ENCODE results near the gene DNM3. TPM values are rescaled to one million over a fixed set of nuclear protein-coding genes. Genes with fewer than 3 reads are reported as not detected.

The DNM3 gene
- total and polyA plus RNA-seq, 2 of the 8 experiments (the other 6 are each of a cell fraction or from before 2014, with no cell fraction given), result 2.0 to 8.5 TPM

DNA sequence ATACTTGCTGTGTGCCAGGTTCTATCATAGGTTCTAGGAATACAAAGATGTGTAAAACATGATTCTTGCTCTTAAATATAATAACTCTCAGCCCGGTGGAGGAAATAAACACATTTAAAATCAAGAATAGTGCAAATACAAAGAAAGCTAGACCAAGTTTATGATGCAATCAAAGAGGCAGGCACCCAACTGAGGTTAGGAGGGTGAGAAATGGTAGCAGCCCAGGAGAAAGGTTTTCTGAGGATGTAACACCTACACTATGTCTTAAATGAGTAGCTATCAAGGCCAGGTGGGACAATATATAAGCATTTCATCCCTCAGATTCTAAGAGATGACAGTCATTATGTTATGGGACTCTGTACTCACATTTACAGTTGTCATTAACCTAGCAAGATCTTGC lies 612.3 kb downstream of the DNM3 start:
- no peak overlapping the region for H2BK20ac ChIP-seq (ENCODE audit: low read length)
- no peaks in the 10 kb centered on the region for H3K9me3 ChIP-seq (ENCODE audit: insufficient read depth in 2 of 2, low read depth in 1 of 2, low read length in 1 of 2)
- H3K4me3 ChIP-seq (ENCODE audit: extremely low read depth in 1 of 4, insufficient read depth in 2 of 4, low read depth in 3 of 4, low read length in 4 of 4), result no peak overlapping the region
- H2BK120ac ChIP-seq (replicated peaks; ENCODE audit: low read depth, low read length), result no peak overlapping the region
- no peak overlapping the region for H3K23ac ChIP-seq (ENCODE audit: insufficient read length)
- no peak overlapping the region for H2BK5ac ChIP-seq (ENCODE audit: low read depth, low read length)
- H3K18ac ChIP-seq (ENCODE audit: extremely low read depth, low read length), result no peak overlapping the region
- ChIA-PET CTCF (ENCODE audit: partially characterized antibody) (interaction anchor here (1.1 to 5.2 kb wide), 6 partner anchors 9 to 274 kb away, joined by 3 to 39 read pairs (median 4); partner anchors contain the start of gene PIGC), POLR2A (ENCODE audit: partially characterized antibody) (no interaction called here)
- H3K27me3 ChIP-seq (replicated peaks in 1 of 4; ENCODE audit: control insufficient read depth in 3 of 4, extremely low read depth in 1 of 4, insufficient read depth in 3 of 4, low read length in 3 of 4), result peaks cover 0 to 2% (median 0%) of the 10 kb centered on the region in 4 experiments; a peak in 1 of 7 replicates
- TF ChIP-seq CEBPB (IDR thresholded peaks at IDR 0.05; ENCODE audit: low read depth, low read length), result no peak
- no peak for TF ChIP-seq EGR1 (IDR thresholded peaks at IDR 0.05; ENCODE audit: borderline replicate concordance, low read depth, low read length)
- TF ChIP-seq SIN3A (conservative IDR thresholded peaks at IDR 0.05 in 1 of 2, IDR thresholded peaks at IDR 0.05 in 1 of 2; ENCODE audit: low read depth in 1 of 2, low read length in 2 of 2), result no peak
- TF ChIP-seq MAFK (IDR thresholded peaks at IDR 0.05; ENCODE audit: low read depth, low read length), result no peak
- TF ChIP-seq CHD2 (IDR thresholded peaks at IDR 0.05; ENCODE audit: low read length), result no peak
- TF ChIP-seq SP4 (IDR thresholded peaks at IDR 0.05; ENCODE audit: low read length), result no peak
- TF ChIP-seq POLR2A (IDR thresholded peaks at IDR 0.05; ENCODE audit: control extremely low read depth in 1 of 2, low read depth in 2 of 2, low read length in 2 of 2), result no peak
- TF ChIP-seq RBBP5 (IDR thresholded peaks at IDR 0.05; ENCODE audit: borderline replicate concordance, low read depth, low read length), result no peak
- TF ChIP-seq RAD21 (IDR thresholded peaks at IDR 0.05 in 1 of 2, conservative IDR thresholded peaks at IDR 0.05 in 1 of 2; ENCODE audit: low read depth in 2 of 2, low read length in 2 of 2), result no peak
- no peak overlapping the region for H3K4ac ChIP-seq (replicated peaks; ENCODE audit: insufficient read length, low read depth, low read length)
- H2BK12ac ChIP-seq (ENCODE audit: low read depth, low read length), result no peak overlapping the region
- H4K8ac ChIP-seq (ENCODE audit: extremely low read depth, insufficient read depth, low read length), result no peak overlapping the region
- no peak overlapping the region for H3K14ac ChIP-seq (ENCODE audit: insufficient read length)
- DNase-seq (ENCODE audit: low read depth in 1 of 2, low spot score in 2 of 2) (no peak), FAIRE-seq (no peak)
- H3K4me2 ChIP-seq (ENCODE audit: insufficient read depth in 1 of 2, low read depth in 2 of 2, low read length in 2 of 2), result no peak overlapping the region
- WGBS, 2 experiments (ENCODE audit: extremely low coverage in 1 of 2, insufficient coverage in 1 of 2, insufficient read length in 1 of 2, insufficient replicate concordance in 2 of 2, low coverage in 1 of 2, low lambda C conversion rate in 2 of 2, missing lambda C conversion rate in 1 of 2), result 96% methylated on average over 1 of the region's 1 CpG; no CpG with 5 or more reads in 1 of the 2 experiments
- H3K4me1 ChIP-seq (replicated peaks in 1 of 4; ENCODE audit: control insufficient read depth in 3 of 4, insufficient read depth in 4 of 4, low read length in 3 of 4), result no peaks in the 10 kb centered on the region
- H3K23me2 ChIP-seq (ENCODE audit: low read depth, low read length), result no peaks in the 10 kb centered on the region
- H4K91ac ChIP-seq (replicated peaks; ENCODE audit: insufficient read length, low read length), result no peak overlapping the region
- no peak overlapping the region for H2AFZ ChIP-seq (ENCODE audit: low read length)
- no peak overlapping the region for H2BK15ac ChIP-seq (ENCODE audit: low read length)
- H4K20me1 ChIP-seq (replicated peaks in 1 of 2; ENCODE audit: control insufficient read depth in 1 of 2, insufficient read depth in 2 of 2, low read length in 2 of 2), result no peaks in the 10 kb centered on the region
- H3K36me3 ChIP-seq (ENCODE audit: control insufficient read depth in 2 of 4, insufficient read depth in 4 of 4, low read length in 3 of 4), result no peaks in the 10 kb centered on the region
- no peak overlapping the region for H3K56ac ChIP-seq (replicated peaks; ENCODE audit: insufficient read length, low read depth, low read length)
- no peaks in the 10 kb centered on the region for H3K79me2 ChIP-seq (ENCODE audit: control insufficient read depth in 1 of 2, insufficient read depth in 2 of 2, low read length in 2 of 2)
- no peak overlapping the region for H3K27ac ChIP-seq (ENCODE audit: low read depth, low read length)
- H3K9ac ChIP-seq (replicated peaks in 1 of 4; ENCODE audit: extremely low read depth in 1 of 4, low read depth in 3 of 4, low read length in 3 of 4), result no peak overlapping the region
- no peak overlapping the region for H2AK5ac ChIP-seq (ENCODE audit: low read depth, low read length)
- H4K5ac ChIP-seq (ENCODE audit: insufficient read length, low read depth, low read length), result no peak overlapping the region
- H3K79me1 ChIP-seq (ENCODE audit: low read depth, low read length), result no peaks in the 10 kb centered on the region

All from H1 (cell line).